Testis (tissue), 2 donors: Measurements from ENCODE around the gene PIP4P1.

Experiments used
- POLR2A ChIP-seq: fragments of 450-650 bp; IDR thresholded peaks from one replicate; pipeline ENCODE4 v1.6.1; 2017; ENCODE audit warnings: antibody characterized with exemption, mild to moderate bottlenecking, moderate library complexity
- TF ChIP-seq, protein P1 (sequence below), 3 experiments: fragments of 450-650 bp in 2 of 3; fragments of 200-600 bp in 1 of 3; sonication (generic) in 1 of 3; IDR thresholded peaks; one replicate each; pipeline ENCODE4 v1.5.1; 2016 to 2019; ENCODE audit warnings: antibody characterized with exemption in 3 of 3, mild to moderate bottlenecking in 2 of 3, moderate library complexity in 1 of 3

DNA sequence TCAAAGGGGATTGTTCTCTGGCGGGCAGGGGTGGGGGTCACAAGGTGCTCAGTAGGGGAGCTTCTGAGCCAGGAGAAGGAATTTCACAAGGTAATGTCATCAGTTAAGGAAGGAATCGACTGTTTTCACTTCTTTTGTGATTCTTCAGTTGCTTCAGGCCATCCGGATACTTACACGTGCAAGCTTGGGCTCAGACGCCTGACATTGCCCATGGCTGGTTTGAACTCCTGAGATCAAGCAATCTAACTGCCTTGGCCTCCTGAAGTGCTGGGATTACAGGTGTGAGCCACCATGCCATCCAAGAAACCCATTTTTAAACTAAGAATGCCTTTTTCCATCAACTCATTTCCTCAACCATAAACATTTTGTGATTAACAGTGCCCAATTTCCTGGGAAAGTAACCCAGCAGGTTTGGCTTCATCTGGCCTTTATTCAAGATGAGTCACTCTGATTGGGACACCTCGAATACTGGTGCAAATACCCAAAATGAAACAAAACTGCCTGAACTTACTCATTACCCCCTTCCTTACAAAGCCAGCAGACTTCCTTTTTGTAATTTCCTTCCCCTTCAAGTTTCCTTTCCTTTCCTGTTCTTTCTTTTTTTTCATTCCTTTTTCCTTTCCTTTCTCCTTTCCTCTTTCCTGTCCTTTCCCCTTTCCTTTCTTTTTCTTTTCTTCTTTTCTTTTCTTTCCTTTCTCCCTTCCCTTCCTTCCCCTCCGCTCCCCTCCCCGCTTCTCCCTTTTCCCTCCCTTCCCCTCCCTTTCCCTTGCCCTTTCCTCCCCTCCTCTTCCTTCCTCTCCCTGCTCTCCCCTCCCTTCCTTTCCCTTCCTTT lies 33.9 kb upstream of the PIP4P1 start:
- TF ChIP-seq, protein P1, sequence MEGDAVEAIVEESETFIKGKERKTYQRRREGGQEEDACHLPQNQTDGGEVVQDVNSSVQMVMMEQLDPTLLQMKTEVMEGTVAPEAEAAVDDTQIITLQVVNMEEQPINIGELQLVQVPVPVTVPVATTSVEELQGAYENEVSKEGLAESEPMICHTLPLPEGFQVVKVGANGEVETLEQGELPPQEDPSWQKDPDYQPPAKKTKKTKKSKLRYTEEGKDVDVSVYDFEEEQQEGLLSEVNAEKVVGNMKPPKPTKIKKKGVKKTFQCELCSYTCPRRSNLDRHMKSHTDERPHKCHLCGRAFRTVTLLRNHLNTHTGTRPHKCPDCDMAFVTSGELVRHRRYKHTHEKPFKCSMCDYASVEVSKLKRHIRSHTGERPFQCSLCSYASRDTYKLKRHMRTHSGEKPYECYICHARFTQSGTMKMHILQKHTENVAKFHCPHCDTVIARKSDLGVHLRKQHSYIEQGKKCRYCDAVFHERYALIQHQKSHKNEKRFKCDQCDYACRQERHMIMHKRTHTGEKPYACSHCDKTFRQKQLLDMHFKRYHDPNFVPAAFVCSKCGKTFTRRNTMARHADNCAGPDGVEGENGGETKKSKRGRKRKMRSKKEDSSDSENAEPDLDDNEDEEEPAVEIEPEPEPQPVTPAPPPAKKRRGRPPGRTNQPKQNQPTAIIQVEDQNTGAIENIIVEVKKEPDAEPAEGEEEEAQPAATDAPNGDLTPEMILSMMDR (IDR thresholded peaks at IDR 0.05), result no peak
- no peak for TF ChIP-seq POLR2A
